Common myeloid progenitor, CD34-positive (primary cell): ENCODE measurements around the gene CEP128.

ENCODE experiments used
- CTCF ChIA-PET: fragments of 350-600 bp; sonication (Branson Sonifier 250); formaldehyde crosslinking; loops from one replicate; lab custom pipeline; 2021; ENCODE audit warnings: antibody characterized with exemption; lab: Charles Lee
- POLR2A ChIA-PET: fragments of 350-600 bp; sonication (Branson Sonifier 250); formaldehyde crosslinking; loops from one replicate; lab custom pipeline; 2021; ENCODE audit warnings: antibody characterized with exemption; lab: Charles Lee
- DNase-seq, 3 donors: peaks; one replicate each; pipeline versions ENCODE4 v3.0.0 to v3.0.0-alpha.2; 2013
- H3K27ac ChIP-seq, 2 experiments: 1 replicate in 1 of 2; 2 replicates in 1 of 2; pipeline ENCODE4 v1.7.0; 2013; ENCODE audit warnings: inconsistent platforms in 2 of 2, low read length in 2 of 2, mild to moderate bottlenecking in 2 of 2, low read depth in 1 of 2, moderate library complexity in 1 of 2; ENCODE audit not compliant: severe bottlenecking in 2 of 2, insufficient read depth in 1 of 2, poor library complexity in 1 of 2
- H3K27me3 ChIP-seq, 5 experiments: replicated peaks in 2 of 5; 1 replicate in 3 of 5; 2 replicates in 2 of 5; pipeline versions ENCODE4 v1.6.1 to v1.7.0; 2013; ENCODE audit warnings: low read length in 4 of 5, mild to moderate bottlenecking in 2 of 5, moderate library complexity in 2 of 5, inconsistent platforms in 1 of 5; ENCODE audit not compliant: insufficient read depth in 5 of 5, control insufficient read depth in 4 of 5
- H3K36me3 ChIP-seq, 4 experiments: 1 replicate in 2 of 4; 2 replicates in 2 of 4; pipeline versions ENCODE4 v1.6.1 to v1.7.0; 2013; ENCODE audit warnings: low read length in 3 of 4, control low read depth in 1 of 4, mild to moderate bottlenecking in 1 of 4; ENCODE audit not compliant: control insufficient read depth in 4 of 4, insufficient read depth in 4 of 4
- H3K4me1 ChIP-seq, 4 experiments: 1 replicate in 3 of 4; 2 replicates in 1 of 4; pipeline versions ENCODE4 v1.6.1 to v1.7.1; 2013; ENCODE audit warnings: low read length in 3 of 4, mild to moderate bottlenecking in 3 of 4, control low read depth in 1 of 4, inconsistent platforms in 1 of 4, moderate library complexity in 1 of 4; ENCODE audit not compliant: control insufficient read depth in 4 of 4, insufficient read depth in 4 of 4; ENCODE audit errors: control extremely low read depth in 1 of 4
- H3K4me3 ChIP-seq, 7 experiments: 1 replicate in 4 of 7; 2 replicates in 3 of 7; pipeline versions ENCODE4 v1.5.1 to v1.7.0; 2013; ENCODE audit warnings: mild to moderate bottlenecking in 7 of 7, low read length in 6 of 7, moderate library complexity in 6 of 7, inconsistent platforms in 2 of 7, low read depth in 2 of 7, control low read depth in 1 of 7; ENCODE audit not compliant: insufficient read depth in 4 of 7, control insufficient read depth in 1 of 7; ENCODE audit errors: extremely low read depth in 1 of 7
- H3K9me3 ChIP-seq, 5 experiments: 1 replicate in 4 of 5; 2 replicates in 1 of 5; pipeline versions ENCODE4 v1.6.1 to v1.7.1; 2013; ENCODE audit warnings: low read length in 4 of 5, mild to moderate bottlenecking in 2 of 5, inconsistent platforms in 1 of 5, low read depth in 1 of 5, moderate library complexity in 1 of 5; ENCODE audit not compliant: control insufficient read depth in 4 of 5, insufficient read depth in 2 of 5; ENCODE audit errors: control extremely low read depth in 1 of 5
- WGBS: methylation state at CpG from one replicate; pipeline ENCODE4 v1.1.5; 2013; ENCODE audit not compliant: insufficient coverage; 5-methylcytosine and 5-hydroxymethylcytosine counted together

The CEP128 gene

DNA sequence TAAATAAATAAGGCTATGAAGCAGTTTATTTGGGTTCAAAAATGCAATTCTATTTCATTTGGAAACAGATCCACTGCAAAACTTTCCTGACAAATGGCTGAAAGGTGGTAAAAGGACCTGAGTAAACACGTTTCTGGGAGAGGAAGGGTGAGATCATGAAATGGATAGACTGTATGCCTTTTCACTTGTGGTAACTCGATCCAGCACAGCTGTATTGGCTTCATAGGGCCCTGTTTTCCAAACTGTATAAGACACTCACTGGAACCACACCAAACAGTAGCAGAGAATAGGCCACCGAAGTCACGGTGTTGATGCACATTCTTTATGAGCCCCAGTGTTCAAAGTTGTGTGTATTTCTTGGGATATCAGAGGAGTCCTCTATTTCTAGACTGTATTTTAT lies 405.1 kb downstream of the CEP128 start:
- POLR2A ChIA-PET, result no interaction called here
- Histone ChIP-seq H3K9me3 (peaks cover 0 to 9% (median 6%) of the 10 kb centered on the region in 5 experiments), H3K27ac (no peak overlapping the region), H3K27me3 (no peaks in the 10 kb centered on the region), H3K36me3 (no peaks in the 10 kb centered on the region), H3K4me3 (no peak overlapping the region), H3K4me1 (no peaks in the 10 kb centered on the region)
- no peak for DNase-seq
- CTCF ChIA-PET, result no interaction called here
- 62% methylated on average over 3 of the region's 4 CpGs for WGBS

DNA sequence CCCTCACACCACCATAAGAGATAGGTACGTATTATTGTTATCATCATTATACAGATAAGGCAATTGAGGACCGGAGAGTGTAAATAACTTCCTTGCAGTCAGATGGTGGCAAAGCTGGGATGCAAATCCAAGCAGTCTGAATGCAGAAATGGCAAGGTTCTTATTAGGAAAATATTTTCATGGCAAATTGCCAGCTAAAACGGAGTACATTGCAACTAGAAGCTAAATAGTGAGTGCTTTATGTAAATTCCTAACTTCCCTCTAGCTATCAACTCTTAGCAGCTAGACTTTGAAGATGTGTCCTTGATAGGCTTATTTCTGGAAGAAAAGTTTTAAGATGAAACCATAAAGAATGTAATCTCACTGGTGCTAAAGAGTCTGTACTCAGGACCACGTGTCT lies 406.4 kb downstream of the CEP128 start:
- WGBS, result 100% methylated on average over 1 of the region's 4 CpGs
- POLR2A ChIA-PET, result no interaction called here
- CTCF ChIA-PET, result no interaction called here

DNA sequence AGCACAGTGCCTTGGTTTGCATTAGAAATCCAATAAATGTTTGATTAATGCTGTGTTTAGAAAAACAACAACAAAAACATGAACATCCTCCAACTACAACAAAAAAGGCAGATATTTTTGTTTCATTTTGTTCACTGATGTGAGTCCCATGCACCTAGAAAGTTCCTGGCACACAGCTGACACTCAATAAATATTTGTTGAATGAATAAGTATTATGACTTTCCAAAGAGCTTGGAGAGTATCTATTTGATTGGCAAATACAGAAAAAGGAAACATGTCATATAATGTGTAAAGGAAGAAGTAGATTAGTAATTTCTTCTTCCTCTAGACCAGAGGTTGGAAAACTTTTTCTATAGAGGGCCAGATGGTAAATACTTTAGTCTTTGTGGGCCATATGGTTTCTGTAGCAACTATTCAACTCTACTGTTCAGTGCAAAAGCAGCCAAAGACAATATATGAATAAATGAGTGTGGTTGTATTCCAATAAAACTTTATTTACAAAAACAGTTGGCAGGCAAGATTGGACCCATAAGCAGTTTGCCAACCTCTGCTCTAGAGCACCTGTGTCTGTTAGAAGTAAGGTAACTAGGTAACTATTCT lies 417.9 kb downstream of the CEP128 start:
- Histone ChIP-seq H3K4me3 (no peak overlapping the region), H3K9me3 (no peaks in the 10 kb centered on the region), H3K27ac (no peak overlapping the region), H3K36me3 (peaks cover 0 to 17% (median 2%) of the 10 kb centered on the region in 4 experiments), H3K4me1 (no peaks in the 10 kb centered on the region), H3K27me3 (no peaks in the 10 kb centered on the region)
- ChIA-PET CTCF (no interaction called here), POLR2A (no interaction called here)
- DNase-seq, result no peak

More for the DNA sequence above, 406.4 kb downstream of the CEP128 start:
- no peak overlapping the region for H3K27ac ChIP-seq
- H3K4me3 ChIP-seq, result no peak overlapping the region
- peaks cover 0 to 4% (median 0%) of the 10 kb centered on the region in 5 experiments for H3K9me3 ChIP-seq
- DNase-seq, result no peak
- no peaks in the 10 kb centered on the region for H3K27me3 ChIP-seq
- no peaks in the 10 kb centered on the region for H3K36me3 ChIP-seq
- no peaks in the 10 kb centered on the region for H3K4me1 ChIP-seq

DNA sequence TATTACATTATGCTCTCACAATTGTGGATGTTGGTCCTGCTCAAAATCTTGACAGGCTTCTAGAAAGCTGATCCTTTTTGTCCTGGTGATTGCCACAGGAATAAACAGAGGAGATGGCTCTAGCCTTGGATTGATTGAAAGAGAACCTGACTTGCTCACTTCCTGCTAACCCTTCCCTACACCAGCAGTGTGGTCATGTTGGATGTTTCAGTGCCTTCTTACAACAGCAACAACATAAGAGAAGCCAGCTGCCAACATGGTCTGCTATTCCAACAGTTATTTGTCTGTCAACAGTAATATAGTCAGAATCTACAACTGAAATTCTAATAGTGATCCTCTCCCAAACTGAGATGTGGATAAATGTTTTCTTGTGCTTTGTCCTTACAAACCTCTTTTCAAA lies 418.6 kb downstream of the CEP128 start:
- H3K36me3 ChIP-seq, result peaks cover 0 to 17% (median 2%) of the 10 kb centered on the region in 4 experiments
- no peak overlapping the region for H3K4me3 ChIP-seq
- POLR2A ChIA-PET, result no interaction called here
- no peak for DNase-seq
- no peaks in the 10 kb centered on the region for H3K27me3 ChIP-seq
- H3K4me1 ChIP-seq, result no peaks in the 10 kb centered on the region
- H3K9me3 ChIP-seq, result no peaks in the 10 kb centered on the region
- CTCF ChIA-PET, result no interaction called here
- H3K27ac ChIP-seq, result no peak overlapping the region

DNA sequence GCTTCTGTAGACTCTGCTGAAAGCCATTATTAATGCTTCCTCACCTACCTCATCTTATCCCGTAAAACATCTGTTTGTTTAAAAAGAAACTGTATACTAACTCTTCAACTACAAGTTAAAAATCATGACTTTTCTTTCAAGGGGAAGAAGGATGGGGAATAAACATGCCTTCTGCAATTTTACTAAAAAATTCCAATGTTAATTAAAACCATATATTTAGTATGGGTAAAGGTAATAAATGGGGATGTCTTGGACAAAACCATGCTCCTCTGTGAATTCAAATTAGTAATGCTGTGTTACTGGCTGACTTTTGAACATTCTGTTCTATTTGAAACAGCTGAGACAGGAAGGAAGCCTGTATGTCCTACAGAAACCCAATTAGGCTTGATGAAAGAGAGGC lies 419.1 kb downstream of the CEP128 start:
- 100% methylated on average over 1 of the region's 1 CpG for WGBS
- no peak for DNase-seq
- Histone ChIP-seq H3K36me3 (peaks cover 0 to 17% (median 2%) of the 10 kb centered on the region in 4 experiments), H3K4me3 (no peak overlapping the region), H3K27ac (no peak overlapping the region), H3K9me3 (no peaks in the 10 kb centered on the region), H3K27me3 (no peaks in the 10 kb centered on the region), H3K4me1 (no peaks in the 10 kb centered on the region)
- POLR2A ChIA-PET, result no interaction called here
- CTCF ChIA-PET, result no interaction called here

DNA sequence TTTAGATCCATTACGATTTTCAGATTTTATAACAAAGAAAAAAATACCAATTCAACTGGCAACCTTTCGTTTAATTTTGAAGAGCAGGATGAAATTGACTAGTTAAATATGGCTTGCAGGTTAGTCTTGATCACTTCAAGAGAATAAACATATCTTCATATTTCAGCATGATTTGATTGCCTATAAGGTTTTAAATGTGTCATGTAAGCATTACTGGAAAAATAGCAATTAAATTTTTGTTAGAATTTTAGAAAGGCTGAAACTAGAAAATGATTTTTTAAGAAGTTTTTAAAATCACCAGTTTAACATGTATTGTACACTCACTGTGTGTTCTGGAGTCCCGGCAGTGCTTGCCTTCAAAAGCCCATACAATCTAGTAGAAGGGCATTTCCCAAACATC lies 420.1 kb downstream of the CEP128 start:
- POLR2A ChIA-PET, result no interaction called here
- Histone ChIP-seq H3K36me3 (peaks cover 0 to 18% (median 2%) of the 10 kb centered on the region in 4 experiments), H3K9me3 (peaks cover 0 to 2% (median 0%) of the 10 kb centered on the region in 5 experiments), H3K4me3 (no peak overlapping the region), H3K4me1 (no peaks in the 10 kb centered on the region), H3K27me3 (no peaks in the 10 kb centered on the region), H3K27ac (no peak overlapping the region)
- no peak for DNase-seq
- CTCF ChIA-PET, result no interaction called here
- no CpG with 5 or more reads among the region's 3 CpGs for WGBS

DNA sequence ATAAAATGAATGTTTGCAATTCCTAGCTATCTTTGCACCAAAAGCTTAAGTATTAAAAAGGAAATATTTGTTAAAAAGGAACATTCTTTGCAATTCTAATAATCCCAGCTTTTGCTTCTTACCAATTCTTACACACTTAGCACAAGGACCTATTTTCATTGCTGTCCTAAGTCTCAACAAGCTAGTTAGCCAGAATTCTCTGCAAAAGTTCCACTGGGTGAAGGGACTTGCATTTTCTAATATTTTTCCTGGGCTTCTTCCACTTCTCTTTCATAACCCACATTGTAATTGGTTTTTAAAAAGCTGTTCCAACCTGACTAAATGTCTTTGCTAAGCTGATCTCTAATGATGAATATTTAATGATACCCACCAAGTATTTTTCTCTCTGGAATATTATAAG lies 422.5 kb downstream of the CEP128 start:
- H3K9me3 ChIP-seq, result peaks cover 0 to 15% (median 0%) of the 10 kb centered on the region in 5 experiments
- ChIA-PET POLR2A (no interaction called here), CTCF (no interaction called here)
- H3K36me3 ChIP-seq, result peaks cover 0 to 20% (median 4%) of the 10 kb centered on the region in 4 experiments
- H3K27me3 ChIP-seq, result no peaks in the 10 kb centered on the region
- H3K4me1 ChIP-seq, result no peaks in the 10 kb centered on the region
- no peak overlapping the region for H3K27ac ChIP-seq
- DNase-seq, result no peak
- no peak overlapping the region for H3K4me3 ChIP-seq
